Measurements from ENCODE around the gene CPEB4.

The CPEB4 gene

DNA sequence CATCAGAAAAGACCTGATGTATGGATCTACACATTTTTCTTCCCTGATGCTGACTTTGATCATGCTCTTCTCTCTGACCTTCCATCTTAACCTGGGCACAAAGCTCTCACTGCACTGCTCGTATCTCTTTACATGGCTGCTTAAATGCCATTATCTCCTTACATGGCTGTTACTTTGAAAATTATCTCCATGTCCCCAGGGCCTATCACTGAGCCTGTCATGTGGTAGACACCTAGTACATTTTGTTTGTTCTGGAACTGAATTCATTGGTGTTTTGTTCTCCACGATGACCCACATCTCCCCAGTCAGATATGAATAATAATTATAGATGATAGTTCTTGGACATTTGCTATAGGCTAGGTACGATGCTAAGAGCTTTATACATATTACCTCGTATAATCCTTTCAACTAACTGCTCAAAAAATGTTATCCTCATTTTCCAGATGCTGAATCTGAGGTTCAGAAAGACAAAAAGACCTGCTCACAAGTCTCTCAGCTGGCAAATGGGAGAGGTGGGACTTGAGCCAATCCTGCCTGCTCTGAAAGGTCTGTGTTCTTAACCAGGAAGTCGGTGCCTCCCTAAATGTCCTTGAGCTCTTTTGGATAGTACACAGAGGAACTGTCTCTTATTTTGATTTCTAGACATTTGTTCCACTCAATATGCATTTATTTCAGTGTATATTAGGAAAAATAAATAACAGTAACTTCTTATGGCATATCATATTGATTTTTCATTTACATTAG, 9.8 kb upstream of the CPEB4 start:
- TF ChIP-seq, protein P1, sequence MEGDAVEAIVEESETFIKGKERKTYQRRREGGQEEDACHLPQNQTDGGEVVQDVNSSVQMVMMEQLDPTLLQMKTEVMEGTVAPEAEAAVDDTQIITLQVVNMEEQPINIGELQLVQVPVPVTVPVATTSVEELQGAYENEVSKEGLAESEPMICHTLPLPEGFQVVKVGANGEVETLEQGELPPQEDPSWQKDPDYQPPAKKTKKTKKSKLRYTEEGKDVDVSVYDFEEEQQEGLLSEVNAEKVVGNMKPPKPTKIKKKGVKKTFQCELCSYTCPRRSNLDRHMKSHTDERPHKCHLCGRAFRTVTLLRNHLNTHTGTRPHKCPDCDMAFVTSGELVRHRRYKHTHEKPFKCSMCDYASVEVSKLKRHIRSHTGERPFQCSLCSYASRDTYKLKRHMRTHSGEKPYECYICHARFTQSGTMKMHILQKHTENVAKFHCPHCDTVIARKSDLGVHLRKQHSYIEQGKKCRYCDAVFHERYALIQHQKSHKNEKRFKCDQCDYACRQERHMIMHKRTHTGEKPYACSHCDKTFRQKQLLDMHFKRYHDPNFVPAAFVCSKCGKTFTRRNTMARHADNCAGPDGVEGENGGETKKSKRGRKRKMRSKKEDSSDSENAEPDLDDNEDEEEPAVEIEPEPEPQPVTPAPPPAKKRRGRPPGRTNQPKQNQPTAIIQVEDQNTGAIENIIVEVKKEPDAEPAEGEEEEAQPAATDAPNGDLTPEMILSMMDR (IDR thresholded peaks at IDR 0.05; ENCODE audit: borderline replicate concordance, control extremely low read depth, extremely low read depth, insufficient read depth, missing control alignments), result no peak
- no peak for DNase-seq (ENCODE audit: low spot score)
- in situ Hi-C loops (cut with MboI; ENCODE audit: low sequenced_read_pairs, unreplicated experiment), result no loop called here

DNA sequence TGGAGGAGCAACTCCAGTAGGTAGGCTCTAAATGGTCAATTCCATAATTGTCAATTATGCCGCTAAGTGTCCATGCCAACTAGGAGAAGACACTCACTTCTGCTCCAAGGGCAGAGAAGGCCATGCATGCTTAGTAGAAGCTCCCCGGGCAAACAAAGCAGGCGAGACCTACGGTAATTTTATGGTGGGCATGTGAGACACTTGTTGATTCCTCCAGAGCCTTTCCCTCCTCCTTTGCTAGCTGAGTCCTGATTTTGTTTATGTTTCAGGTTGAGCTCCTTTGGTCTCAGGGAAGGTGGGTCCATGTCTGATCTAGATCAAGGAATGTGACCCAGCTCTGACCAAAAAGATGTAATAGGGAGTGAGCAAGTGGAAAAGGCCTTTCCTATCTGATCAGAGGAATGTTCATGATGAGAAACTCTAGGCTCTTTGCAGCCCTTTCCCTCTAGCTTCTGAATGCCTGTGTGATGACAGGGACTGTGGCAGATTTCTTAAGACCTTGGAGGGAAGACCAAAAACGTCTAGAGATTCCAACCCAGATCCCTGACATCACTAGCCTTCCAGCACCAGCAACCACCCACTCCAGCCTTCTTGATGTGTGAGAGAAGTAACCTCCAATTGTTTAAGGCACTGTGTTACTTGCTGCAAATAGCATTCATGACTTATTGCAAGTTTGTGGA, 7.7 kb upstream of the CPEB4 start:
- TF ChIP-seq, protein P1 (IDR thresholded peaks at IDR 0.05; ENCODE audit: borderline replicate concordance, control extremely low read depth, extremely low read depth, insufficient read depth, missing control alignments), result no peak
- DNase-seq (ENCODE audit: low spot score), result no peak
- in situ Hi-C loops (cut with MboI; ENCODE audit: low sequenced_read_pairs, unreplicated experiment), result no loop called here

DNA sequence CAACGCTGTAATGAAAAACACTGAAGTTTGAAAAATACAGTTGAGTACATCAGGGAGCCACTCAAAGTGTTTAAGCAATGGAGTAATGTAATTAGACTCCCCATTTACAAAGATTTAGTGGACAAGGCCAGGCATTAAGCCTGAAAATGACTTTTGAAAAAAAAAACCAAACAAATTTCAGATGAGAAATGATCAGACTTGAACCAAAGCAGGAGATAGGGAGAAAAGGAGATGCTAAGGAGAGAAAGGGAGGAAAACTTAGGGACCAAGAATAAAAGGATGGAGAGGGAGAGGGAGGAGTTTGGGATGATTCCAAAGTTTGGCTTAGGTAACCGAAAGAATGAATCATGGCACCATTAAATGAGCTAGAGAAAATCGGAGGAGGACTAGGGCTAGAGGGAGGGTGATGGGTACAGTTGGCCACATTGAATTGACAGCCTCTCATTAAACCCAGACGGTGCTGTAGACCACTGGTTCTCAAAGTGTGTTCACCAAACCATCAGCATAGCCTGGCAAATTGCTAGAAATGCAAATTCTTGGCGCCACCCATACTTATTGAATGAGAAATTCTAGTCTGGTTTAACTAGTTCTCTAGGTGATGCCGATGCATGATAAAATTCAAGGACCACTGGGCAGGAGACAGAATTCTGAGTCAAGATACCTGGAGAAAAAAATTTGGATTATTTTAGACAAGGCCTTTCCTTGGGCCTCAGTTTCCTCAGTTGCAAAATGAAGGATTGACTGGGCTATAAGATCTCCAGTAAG, 6.2 kb upstream of the CPEB4 start:
- in situ Hi-C loops (cut with MboI; ENCODE audit: low sequenced_read_pairs, unreplicated experiment), result no loop called here
- TF ChIP-seq, protein P1 (IDR thresholded peaks at IDR 0.05; ENCODE audit: borderline replicate concordance, control extremely low read depth, extremely low read depth, insufficient read depth, missing control alignments), result no peak
- no peak for DNase-seq (ENCODE audit: low spot score)

DNA sequence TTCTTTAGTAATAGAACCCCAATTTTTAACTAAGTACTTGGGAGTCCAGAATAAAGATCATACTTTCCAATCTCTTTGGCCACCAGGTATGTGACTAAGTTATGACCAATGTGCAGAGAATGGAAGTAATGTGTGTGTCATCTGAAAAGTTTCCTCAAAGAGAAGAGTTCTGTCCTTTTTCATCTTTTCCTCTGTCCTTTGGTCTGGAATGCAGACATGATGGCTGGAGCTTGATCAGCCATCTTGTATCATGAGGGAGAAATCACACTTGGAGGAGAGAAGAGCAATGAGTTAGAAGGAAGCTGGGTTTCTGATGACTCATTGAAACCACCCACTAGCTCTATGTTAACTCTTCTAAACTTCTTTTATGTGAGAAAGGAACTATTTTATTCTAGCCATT, 5.5 kb upstream of the CPEB4 start:
- TF ChIP-seq, protein P1 (IDR thresholded peaks at IDR 0.05; ENCODE audit: borderline replicate concordance, control extremely low read depth, extremely low read depth, insufficient read depth, missing control alignments), result no peak
- in situ Hi-C loops (cut with MboI; ENCODE audit: low sequenced_read_pairs, unreplicated experiment), result no loop called here

DNA sequence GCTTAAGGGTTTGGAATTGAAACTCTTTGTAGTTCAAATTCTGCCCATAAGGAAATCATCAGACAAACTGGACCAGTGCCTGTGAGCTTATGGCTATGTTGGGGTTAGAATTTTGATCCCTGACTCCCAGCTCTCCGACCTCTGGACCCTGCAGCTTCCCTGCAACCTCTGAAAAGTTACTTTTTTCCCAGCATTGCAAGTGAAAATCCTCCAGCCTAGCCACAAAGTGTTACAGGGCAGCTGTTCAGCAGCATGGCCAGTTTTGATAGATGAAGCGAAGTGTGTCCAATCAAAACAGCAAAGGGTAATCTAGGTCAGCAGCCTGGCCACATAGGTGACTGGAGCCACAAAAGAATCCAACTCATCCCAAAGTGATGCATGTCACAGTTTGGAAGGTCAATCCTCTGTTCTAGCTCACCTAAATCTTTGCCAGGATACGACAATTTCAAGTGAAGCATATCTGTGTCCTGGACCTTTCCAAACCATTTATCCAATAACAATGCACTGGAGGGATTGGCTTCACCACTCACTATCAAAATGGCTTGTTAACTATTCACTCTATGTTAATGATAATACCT, 4.7 kb upstream of the CPEB4 start:
- in situ Hi-C loops (cut with MboI; ENCODE audit: low sequenced_read_pairs, unreplicated experiment), result no loop called here
- no peak for DNase-seq (ENCODE audit: low spot score)

More for the DNA sequence above, 5.5 kb upstream of the CPEB4 start:
- DNase-seq (ENCODE audit: low spot score), result no peak

More for the DNA sequence above, 4.7 kb upstream of the CPEB4 start:
- TF ChIP-seq, protein P1 (IDR thresholded peaks at IDR 0.05; ENCODE audit: borderline replicate concordance, control extremely low read depth, extremely low read depth, insufficient read depth, missing control alignments), result no peak

All from GM13976 (cell line).